Activated CD8-positive, alpha-beta T cell treated with anti-CD3 and anti-CD28 coated beads, Interleukin-2, amount 10 ng/mL, durations not matched to agents 7 days and 5 days (primary cell): ENCODE measurements around the gene FOXO3. TPM values are rescaled to one million over a fixed set of nuclear protein-coding genes. Genes with fewer than 3 reads are reported as not detected.
A peak's percentile ranks its signal among the peaks of the same experiment; 100 is the strongest.

Source experiments
- ATAC-seq: fragments of 150-1000 bp; cut with Tn5 transposase; one replicate; pipeline ENCODE4 v1.10.0; 2021; ENCODE audit warnings: moderate library complexity
- CTCF ChIA-PET: fragments of 350-600 bp; sonication (Branson Sonifier 250); formaldehyde crosslinking; loops from one replicate; lab custom pipeline; 2021; ENCODE audit warnings: antibody characterized with exemption; lab: Charles Lee
- POLR2A ChIA-PET: fragments of 350-600 bp; sonication (Branson Sonifier 250); formaldehyde crosslinking; loops from one replicate; lab custom pipeline; 2021; ENCODE audit warnings: antibody characterized with exemption; lab: Charles Lee
- DNase-seq: peaks from one replicate; pipeline ENCODE4 v3.0.0-alpha.2; 2020
- H3K27ac Mint-ChIP-seq: one replicate; pipeline ENCODE4 v1.8.0; 2021; ENCODE audit warnings: mild to moderate bottlenecking, mixed read lengths
- H3K27me3 Mint-ChIP-seq: one replicate; pipeline ENCODE4 v1.8.0; 2021; ENCODE audit warnings: low read depth, mixed read lengths
- H3K36me3 Mint-ChIP-seq: one replicate; pipeline ENCODE4 v1.8.0; 2021; ENCODE audit warnings: low read depth, mixed read lengths
- H3K4me1 Mint-ChIP-seq: one replicate; pipeline ENCODE4 v1.8.0; 2021; ENCODE audit warnings: low read depth, mixed read lengths
- H3K4me3 Mint-ChIP-seq: one replicate; pipeline ENCODE4 v1.8.0; 2021; ENCODE audit warnings: mild to moderate bottlenecking, mixed read lengths
- H3K9me3 Mint-ChIP-seq: one replicate; pipeline ENCODE4 v1.8.0; 2022; ENCODE audit warnings: mixed read lengths; ENCODE audit not compliant: insufficient read depth
- total RNA-seq, 2 experiments: library from RNA; stranded (reverse); gene quantifications; one replicate each; pipeline ENCODE4 v1.2.3, GENCODE V29; 2021

Gene FOXO3
- total RNA-seq, 2 experiments from 2014 or later: 12.2 to 12.3 TPM

GRCh38 chr6:108541843-108542759 lies 18.6 kb upstream of the FOXO3 start:
- peak; percentile 84 for ATAC-seq
- CTCF ChIA-PET: interaction anchor here (0.6 to 4.8 kb wide), 43 partner anchors 8 to 842 kb away, joined by 3 to 99 read pairs (median 4); partner anchors contain the start of gene ARMC2

GRCh38 chr6:108543175-108543940 lies 17.4 kb upstream of the FOXO3 start:
- Mint-ChIP-seq H3K36me3 (no peaks in the 10 kb centered on the region), H3K4me1 (peaks cover 24% of the 10 kb centered on the region), H3K27ac (no peak overlapping the region), H3K27me3 (peaks cover 2% of the 10 kb centered on the region), H3K9me3 (peaks cover 2% of the 10 kb centered on the region), H3K4me3 (no peak overlapping the region)
- DNase-seq: no peak
- ChIA-PET POLR2A (no interaction called here), CTCF (interaction anchor here (0.8 to 4.8 kb wide), 12 partner anchors 9 to 547 kb away, joined by 3 to 99 read pairs (median 7); no protein-coding TSS in a partner anchor)
- no peak for ATAC-seq

More at GRCh38 chr6:108541843-108542759, 18.6 kb upstream of the FOXO3 start:
- Mint-ChIP-seq H3K36me3 (no peaks in the 10 kb centered on the region), H3K4me3 (peak overlapping the region; percentile 26), H3K9me3 (peaks cover 2% of the 10 kb centered on the region), H3K27ac (no peak overlapping the region), H3K27me3 (peaks cover 4% of the 10 kb centered on the region), H3K4me1 (peaks cover 21% of the 10 kb centered on the region)
- DNase-seq: peak; percentile 80
- POLR2A ChIA-PET: interaction anchor here (1.0 to 1.6 kb wide), 2 partner anchors 16 to 255 kb away, joined by 3 read pairs; no protein-coding TSS in a partner anchor

GRCh38 chr6:108544606-108545005 lies 16.1 kb upstream of the FOXO3 start:
- DNase-seq (no peak), ATAC-seq (no peak)
- peaks cover 2% of the 10 kb centered on the region for H3K27me3 Mint-ChIP-seq
- H3K4me3 Mint-ChIP-seq: no peak overlapping the region
- H3K36me3 Mint-ChIP-seq: no peaks in the 10 kb centered on the region
- H3K27ac Mint-ChIP-seq: no peak overlapping the region
- peaks cover 2% of the 10 kb centered on the region for H3K9me3 Mint-ChIP-seq
- ChIA-PET CTCF (interaction anchor here (0.7 to 1.2 kb wide), 6 partner anchors 157 to 529 kb away, joined by 3 to 4 read pairs (median 3); no protein-coding TSS in a partner anchor), POLR2A (no interaction called here)
- H3K4me1 Mint-ChIP-seq: peaks cover 24% of the 10 kb centered on the region

GRCh38 chr6:108546079-108547049 lies 14.4 kb upstream of the FOXO3 start:
- Mint-ChIP-seq H3K4me3 (no peak overlapping the region), H3K36me3 (no peaks in the 10 kb centered on the region), H3K27ac (peak overlapping the region; percentile 65), H3K9me3 (no peaks in the 10 kb centered on the region), H3K27me3 (no peaks in the 10 kb centered on the region), H3K4me1 (peaks cover 24% of the 10 kb centered on the region)
- ChIA-PET POLR2A (interaction anchor here (0.5 to 0.6 kb wide), 3 partner anchors 71 to 526 kb away, joined by 3 read pairs; no protein-coding TSS in a partner anchor), CTCF (interaction anchor here (1.0 to 2.2 kb wide), 9 partner anchors 15 to 529 kb away, joined by 3 to 12 read pairs (median 4); no protein-coding TSS in a partner anchor)
- ATAC-seq (no peak), DNase-seq (no peak)

GRCh38 chr6:108549241-108549640 lies 11.5 kb upstream of the FOXO3 start:
- CTCF ChIA-PET: no interaction called here
- peaks cover 16% of the 10 kb centered on the region for H3K4me1 Mint-ChIP-seq
- H3K4me3 Mint-ChIP-seq: no peak overlapping the region
- ATAC-seq: no peak
- no peaks in the 10 kb centered on the region for H3K36me3 Mint-ChIP-seq
- DNase-seq: no peak
- H3K27me3 Mint-ChIP-seq: peaks cover 13% of the 10 kb centered on the region
- H3K9me3 Mint-ChIP-seq: no peaks in the 10 kb centered on the region
- no peak overlapping the region for H3K27ac Mint-ChIP-seq
- POLR2A ChIA-PET: no interaction called here

GRCh38 chr6:108549741-108550140 lies 11.0 kb upstream of the FOXO3 start:
- H3K9me3 Mint-ChIP-seq: no peaks in the 10 kb centered on the region
- peaks cover 16% of the 10 kb centered on the region for H3K27me3 Mint-ChIP-seq
- H3K27ac Mint-ChIP-seq: no peak overlapping the region
- ChIA-PET POLR2A (no interaction called here), CTCF (interaction anchor here (0.6 to 2.1 kb wide), 4 partner anchors 8 to 523 kb away, joined by 3 to 7 read pairs (median 4); no protein-coding TSS in a partner anchor)
- no peaks in the 10 kb centered on the region for H3K36me3 Mint-ChIP-seq
- DNase-seq (no peak), ATAC-seq (no peak)
- no peak overlapping the region for H3K4me3 Mint-ChIP-seq
- peaks cover 16% of the 10 kb centered on the region for H3K4me1 Mint-ChIP-seq

GRCh38 chr6:108550256-108550655 lies 10.5 kb upstream of the FOXO3 start:
- H3K9me3 Mint-ChIP-seq: no peaks in the 10 kb centered on the region

GRCh38 chr6:108555399-108556052 lies 5.2 kb upstream of the FOXO3 start:
- no peaks in the 10 kb centered on the region for H3K9me3 Mint-ChIP-seq
- POLR2A ChIA-PET: no interaction called here
- H3K27ac Mint-ChIP-seq: no peak overlapping the region
- H3K4me1 Mint-ChIP-seq: peaks cover 14% of the 10 kb centered on the region
- CTCF ChIA-PET: interaction anchor here (0.5 to 1.9 kb wide), 5 partner anchors 14 to 1243 kb away, joined by 3 to 6 read pairs (median 4); no protein-coding TSS in a partner anchor
- peaks cover 21% of the 10 kb centered on the region for H3K27me3 Mint-ChIP-seq
- no peak overlapping the region for H3K4me3 Mint-ChIP-seq
- ATAC-seq (no peak), DNase-seq (no peak)
- no peaks in the 10 kb centered on the region for H3K36me3 Mint-ChIP-seq

More at GRCh38 chr6:108550256-108550655, 10.5 kb upstream of the FOXO3 start:
- Mint-ChIP-seq H3K4me3 (no peak overlapping the region), H3K36me3 (no peaks in the 10 kb centered on the region), H3K27ac (no peak overlapping the region), H3K27me3 (peaks cover 18% of the 10 kb centered on the region), H3K4me1 (peaks cover 16% of the 10 kb centered on the region)
- ATAC-seq (no peak), DNase-seq (no peak)
- CTCF ChIA-PET: interaction anchor here (0.6 to 2.1 kb wide), 4 partner anchors 9 to 523 kb away, joined by 3 to 7 read pairs (median 4); no protein-coding TSS in a partner anchor
- POLR2A ChIA-PET: no interaction called here

GRCh38 chr6:108556250-108556649 lies 4.5 kb upstream of the FOXO3 start:
- Mint-ChIP-seq H3K36me3 (no peaks in the 10 kb centered on the region), H3K27ac (no peak overlapping the region), H3K9me3 (no peaks in the 10 kb centered on the region), H3K4me1 (peaks cover 14% of the 10 kb centered on the region), H3K4me3 (no peak overlapping the region), H3K27me3 (peaks cover 21% of the 10 kb centered on the region)
- ATAC-seq (no peak), DNase-seq (no peak)
- CTCF ChIA-PET: interaction anchor here (0.9 to 3.0 kb wide), 5 partner anchors 14 to 454 kb away, joined by 3 to 14 read pairs (median 4); no protein-coding TSS in a partner anchor
- POLR2A ChIA-PET: interaction anchor here (0.6 kb wide), 1 partner anchor 354 kb away, joined by 4 read pairs; no protein-coding TSS in a partner anchor
